HG02943 (cell line): Measurements from ENCODE around the gene GMPPB.

Source experiments
- ATAC-seq: cut with Tn5 transposase; IDR thresholded peaks from one replicate; pipeline ENCODE4 v1.9.1; 2021; ENCODE audit warnings: mild to moderate bottlenecking, low read depth, moderate library complexity; ENCODE audit not compliant: unreplicated experiment

The GMPPB gene

DNA sequence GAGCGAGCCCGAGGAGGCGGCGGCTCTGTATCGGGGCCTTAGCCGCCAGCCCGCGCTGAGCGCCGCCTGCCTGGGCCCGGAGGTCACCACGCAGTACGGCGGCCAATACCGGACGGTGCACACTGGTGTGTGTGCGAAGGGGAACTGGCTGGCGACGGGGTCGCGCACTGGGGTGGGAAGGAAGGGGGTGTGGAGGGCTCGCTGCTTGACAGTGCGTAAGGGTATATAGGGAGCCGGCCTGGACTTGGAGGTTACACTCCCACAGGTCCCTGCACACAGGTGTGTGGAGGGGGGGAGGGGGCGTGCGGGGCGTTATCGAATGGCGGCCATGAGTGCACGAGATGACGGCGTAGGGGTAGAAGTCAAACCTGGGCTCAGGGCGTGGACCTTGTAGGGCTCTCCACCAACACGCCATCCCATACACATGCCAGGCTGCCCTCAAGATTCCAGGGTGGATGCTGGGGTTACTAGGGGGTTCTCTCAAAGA is 49.2 kb downstream of the GMPPB start:
- ATAC-seq = peak; percentile 4

- peak; percentile 80 for ATAC-seq
Measured at GRCh38 chr3:49673715-49674496, 49.8 kb downstream of the GMPPB start, which contains the start of gene APEH. Gene APEH, plus strand, starts transcription at chr3:49674351. Its CDS starts 51 bp downstream, at chr3:49674402.

GRCh38 chr3:49673121-49673714 is 50.5 kb downstream of the GMPPB start:
- ATAC-seq = peak; percentile 2

DNA sequence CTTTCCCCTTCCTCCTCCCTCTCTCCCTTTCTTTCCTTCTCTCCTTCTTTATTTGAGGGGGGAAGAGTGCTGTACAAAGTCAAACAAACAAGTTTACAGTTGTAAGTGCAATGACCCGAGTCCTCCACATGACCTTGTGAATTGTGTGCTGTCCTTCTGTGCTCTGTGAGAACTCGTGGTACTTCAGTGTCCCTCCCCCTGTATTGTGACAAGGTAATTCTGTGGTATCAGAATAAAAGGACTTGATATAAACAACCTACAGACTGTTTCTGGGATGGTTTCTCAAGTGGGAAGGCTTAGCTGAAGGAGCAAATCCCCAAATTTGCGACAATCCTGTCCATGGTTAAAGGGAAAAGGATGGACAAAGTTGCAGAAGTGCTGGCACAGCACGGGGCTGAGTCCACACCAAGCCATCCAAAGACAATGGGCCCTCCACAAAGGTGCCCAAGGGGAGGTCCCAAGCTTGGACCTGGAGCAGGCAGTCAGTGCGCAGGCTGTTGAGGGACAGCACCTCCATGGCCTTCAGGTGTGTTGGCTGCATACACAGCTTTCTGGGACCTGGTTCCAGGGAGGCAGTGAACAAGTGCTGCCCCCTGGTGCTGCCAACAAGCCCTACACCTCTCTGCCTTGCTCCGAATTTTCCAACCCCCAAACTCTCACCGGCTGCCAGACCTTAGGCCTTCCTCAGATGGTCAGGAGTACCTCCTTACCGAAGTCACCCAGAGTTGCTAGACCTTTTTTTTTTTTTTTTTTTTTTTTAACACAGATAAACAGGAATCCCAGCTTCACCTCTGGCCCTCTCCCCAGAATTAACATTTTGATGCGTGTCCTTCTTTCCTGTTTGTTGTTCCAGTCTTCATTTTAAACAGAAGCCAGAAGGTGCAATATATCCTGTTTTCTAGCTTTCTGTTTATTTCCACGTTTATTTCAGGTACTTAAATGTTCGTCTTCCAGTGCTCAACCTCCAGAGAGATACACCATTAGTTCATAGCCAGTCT is 52.2 kb downstream of the GMPPB start:
- no peak for ATAC-seq

GRCh38 chr3:49670940-49671290 is 52.8 kb downstream of the GMPPB start:
- ATAC-seq = no peak
